ENCODE results near the gene IPO7.
A peak's percentile ranks its signal among the peaks of the same experiment; 100 is the strongest.
"Not testable (repeated sequence)": the region's sequence is repeated elsewhere in the genome, so short reads cannot be mapped to it uniquely, and the experiment has no call there.

IPO7 gene

GRCh38 chr11:9397746-9398680 lies 13.6 kb downstream of the IPO7 start:
- peak; percentile 70 for DNase-seq (ENCODE audit: low read depth)

- peak; percentile 52 for DNase-seq (ENCODE audit: low read depth)
Measured at GRCh38 chr11:9399466-9399865, 15.0 kb downstream of the IPO7 start.

- DNase-seq (ENCODE audit: low read depth), result not testable (repeated sequence)
Measured at GRCh38 chr11:9401884-9402283, 17.4 kb downstream of the IPO7 start.

- DNase-seq (ENCODE audit: low read depth), result no peak
Measured at GRCh38 chr11:9428706-9429105, 44.3 kb downstream of the IPO7 start.

- DNase-seq (ENCODE audit: low read depth), result no peak
Measured at GRCh38 chr11:9438611-9439010, 54.2 kb downstream of the IPO7 start.

- DNase-seq (ENCODE audit: low read depth), result no peak
Measured at GRCh38 chr11:9446230-9446629, 61.8 kb downstream of the IPO7 start.

GRCh38 chr11:9448576-9449352 lies 64.3 kb downstream of the IPO7 start:
- DNase-seq (ENCODE audit: low read depth), result no peak

GRCh38 chr11:9452023-9452422 lies 67.6 kb downstream of the IPO7 start:
- peak; percentile 9 for DNase-seq (ENCODE audit: low read depth)

- DNase-seq (ENCODE audit: low read depth), result no peak
Measured at GRCh38 chr11:9455722-9456121, 71.3 kb downstream of the IPO7 start.

- DNase-seq (ENCODE audit: low read depth), result peak; percentile 59
Measured at GRCh38 chr11:9459667-9460321, 75.3 kb downstream of the IPO7 start.

GRCh38 chr11:9460322-9461062 lies 76.0 kb downstream of the IPO7 start, which contains the start of gene ZNF143:
TSS of gene ZNF143 (plus strand) at chr11:9461012. CDS start at chr11:9471309, 10,297 bp downstream.
- DNase-seq (ENCODE audit: low read depth), result peak; percentile 100

GRCh38 chr11:9461063-9461759 lies 76.8 kb downstream of the IPO7 start:
- peak; percentile 94 for DNase-seq (ENCODE audit: low read depth)

GRCh38 chr11:9461760-9462134 lies 77.3 kb downstream of the IPO7 start:
- peak; percentile 47 for DNase-seq (ENCODE audit: low read depth)

- peak; percentile 64 for DNase-seq (ENCODE audit: low read depth)
Measured at GRCh38 chr11:9462172-9462799, 77.8 kb downstream of the IPO7 start.

GRCh38 chr11:9462806-9463537 lies 78.5 kb downstream of the IPO7 start:
- DNase-seq (ENCODE audit: low read depth), result peak; percentile 15

GRCh38 chr11:9470765-9471164 lies 86.3 kb downstream of the IPO7 start:
- no peak for DNase-seq (ENCODE audit: low read depth)

- DNase-seq (ENCODE audit: low read depth), result no peak
Measured at GRCh38 chr11:9473408-9473807, 89.0 kb downstream of the IPO7 start.

GRCh38 chr11:9479899-9480298 lies 95.4 kb downstream of the IPO7 start:
- no peak for DNase-seq (ENCODE audit: low read depth)

- DNase-seq (ENCODE audit: low read depth), result peak; percentile 85
Measured at GRCh38 chr11:9489080-9489765, 104.8 kb downstream of the IPO7 start.
